GM21529 (cell line): Measurements from ENCODE around the gene FHOD3.

Experiments used
- ATAC-seq: cut with Tn5 transposase; IDR thresholded peaks from one replicate; pipeline ENCODE4 v1.9.1; 2021; ENCODE audit not compliant: unreplicated experiment

The FHOD3 gene

GRCh38 chr18:36649205-36649604 is 351.7 kb downstream of the FHOD3 start:
- no peak for ATAC-seq

- no peak for ATAC-seq
These were observed 352.8 kb downstream of the FHOD3 start for GRCh38 chr18:36650266-36650665.

GRCh38 chr18:36650906-36651305 is 353.4 kb downstream of the FHOD3 start:
- ATAC-seq, result peak; percentile 70

- ATAC-seq, result no peak
These were observed 355.0 kb downstream of the FHOD3 start for GRCh38 chr18:36652503-36652902.

GRCh38 chr18:36653141-36653869 is 355.8 kb downstream of the FHOD3 start:
- ATAC-seq, result no peak

GRCh38 chr18:36653870-36654269 is 356.4 kb downstream of the FHOD3 start:
- no peak for ATAC-seq

- ATAC-seq, result no peak
These were observed 357.6 kb downstream of the FHOD3 start for GRCh38 chr18:36655074-36655473.

GRCh38 chr18:36655930-36656329 is 358.4 kb downstream of the FHOD3 start:
- ATAC-seq, result no peak

GRCh38 chr18:36658611-36659010 is 361.1 kb downstream of the FHOD3 start:
- ATAC-seq, result no peak

- ATAC-seq, result no peak
These were observed 362.8 kb downstream of the FHOD3 start for GRCh38 chr18:36660311-36660710.

- ATAC-seq, result no peak
These were observed 364.5 kb downstream of the FHOD3 start for GRCh38 chr18:36661999-36662398.

GRCh38 chr18:36663312-36663711 is 365.8 kb downstream of the FHOD3 start:
- ATAC-seq, result no peak

- no peak for ATAC-seq
These were observed 368.4 kb downstream of the FHOD3 start for GRCh38 chr18:36665952-36666351.

- ATAC-seq, result no peak
These were observed 370.3 kb downstream of the FHOD3 start for GRCh38 chr18:36667811-36668210.

- no peak for ATAC-seq
These were observed 370.8 kb downstream of the FHOD3 start for GRCh38 chr18:36668349-36668748.

GRCh38 chr18:36672437-36673344 is 375.2 kb downstream of the FHOD3 start:
- peak; percentile 77 for ATAC-seq

- no peak for ATAC-seq
These were observed 375.9 kb downstream of the FHOD3 start for GRCh38 chr18:36673452-36673851.

- no peak for ATAC-seq
These were observed 377.6 kb downstream of the FHOD3 start for GRCh38 chr18:36675076-36675475.

- ATAC-seq, result no peak
These were observed 378.0 kb downstream of the FHOD3 start for GRCh38 chr18:36675542-36675941.

GRCh38 chr18:36676629-36677028 is 379.1 kb downstream of the FHOD3 start:
- no peak for ATAC-seq

- no peak for ATAC-seq
These were observed 382.5 kb downstream of the FHOD3 start for GRCh38 chr18:36680042-36680441.

- no peak for ATAC-seq
These were observed 388.1 kb downstream of the FHOD3 start for GRCh38 chr18:36685580-36685979.
